ENCODE results near the gene KLK6.
"Not testable (repeated sequence)": the region's sequence is repeated elsewhere in the genome, so short reads cannot be mapped to it uniquely, and the experiment has no call there.

The KLK6 gene

GRCh38 chr19:50992666-50993035, 23.3 kb upstream of the KLK6 start:
- no peak for DNase-seq (ENCODE audit: low read depth in 2 of 2)

- not testable (repeated sequence) for DNase-seq (ENCODE audit: low read depth in 2 of 2)
Measured at GRCh38 chr19:50984416-50984815, 15.0 kb upstream of the KLK6 start.

- DNase-seq (ENCODE audit: low read depth in 2 of 2) = no peak
Measured at GRCh38 chr19:50983625-50984292, 14.4 kb upstream of the KLK6 start, which contains the start of gene KLK7. TSS of gene KLK7 (minus strand) at chr19:50983917. CDS start at chr19:50982399, 1,518 bp downstream.

GRCh38 chr19:50982186-50982585, 12.8 kb upstream of the KLK6 start:
- DNase-seq (ENCODE audit: low read depth in 2 of 2) = no peak

GRCh38 chr19:50981587-50982146, 12.3 kb upstream of the KLK6 start:
- no peak for DNase-seq (ENCODE audit: low read depth in 2 of 2)

GRCh38 chr19:50980208-50980607, 10.8 kb upstream of the KLK6 start:
- DNase-seq (ENCODE audit: low read depth in 2 of 2) = no peak

- DNase-seq (ENCODE audit: low read depth in 2 of 2) = no peak
Measured at GRCh38 chr19:50979758-50980157, 10.4 kb upstream of the KLK6 start.

GRCh38 chr19:50978772-50979390, 9.5 kb upstream of the KLK6 start:
- DNase-seq (ENCODE audit: low read depth in 2 of 2) = no peak

- no peak for DNase-seq (ENCODE audit: low read depth in 2 of 2)
Measured at GRCh38 chr19:50977626-50978025, 8.2 kb upstream of the KLK6 start.

- DNase-seq (ENCODE audit: low read depth in 2 of 2) = no peak
Measured at GRCh38 chr19:50975766-50976165, 6.4 kb upstream of the KLK6 start.

GRCh38 chr19:50974702-50975556, 5.5 kb upstream of the KLK6 start:
- no peak for DNase-seq (ENCODE audit: low read depth in 2 of 2)

GRCh38 chr19:50972795-50973376, 3.5 kb upstream of the KLK6 start:
- DNase-seq (ENCODE audit: low read depth in 2 of 2) = no peak

GRCh38 chr19:50969810-50970209, 419 bp upstream of the KLK6 start:
- not testable (repeated sequence) for DNase-seq (ENCODE audit: low read depth in 2 of 2)

GRCh38 chr19:50968716-50969412, 527 bp downstream of the KLK6 start:
- no peak for DNase-seq (ENCODE audit: low read depth in 2 of 2)

- no peak for DNase-seq (ENCODE audit: low read depth in 2 of 2)
Measured at GRCh38 chr19:50967929-50968715, 1.3 kb downstream of the KLK6 start.

GRCh38 chr19:50964266-50964665, 5.1 kb downstream of the KLK6 start:
- no peak for DNase-seq (ENCODE audit: low read depth in 2 of 2)

- DNase-seq (ENCODE audit: low read depth in 2 of 2) = no peak
Measured at GRCh38 chr19:50963381-50963780, 6.0 kb downstream of the KLK6 start.

GRCh38 chr19:50962245-50962644, 7.1 kb downstream of the KLK6 start:
- DNase-seq (ENCODE audit: low read depth in 2 of 2) = no peak

GRCh38 chr19:50959731-50960500, 9.5 kb downstream of the KLK6 start:
- DNase-seq (ENCODE audit: low read depth in 2 of 2) = no peak

GRCh38 chr19:50957587-50957986, 11.8 kb downstream of the KLK6 start:
- no peak for DNase-seq (ENCODE audit: low read depth in 2 of 2)

All from stimulated activated CD8-positive, alpha-beta memory T cell treated with anti-CD3 and anti-CD28 coated beads, Interleukin-15, amount 100 ng/mL, for 4 hours (primary cell).